Fibroblast of villous mesenchyme (primary cell): ENCODE results near the gene FDX1. TPM values are rescaled to one million over a fixed set of nuclear protein-coding genes. Genes with fewer than 3 reads are reported as not detected.

Source experiments
- DNase-seq: peaks from one replicate; pipeline ENCODE4 v3.0.0-alpha.2; 2010; ENCODE audit warnings: low read depth
- H3K4me3 ChIP-seq: 2 replicates; pipeline ENCODE4 v1.5.1; 2011; ENCODE audit warnings: low read depth, mild to moderate bottlenecking, low read length
- CTCF ChIP-seq: IDR thresholded peaks from 2 replicates; pipeline ENCODE4 v1.5.1; 2012; ENCODE audit warnings: low read depth, mild to moderate bottlenecking, low read length; ENCODE audit not compliant: insufficient read depth
- total RNA-seq: library from RNA; depleted of rRNA; stranded (reverse); fragments of >200 nt; gene quantifications from 2 replicates; pipeline ENCODE4 v1.2.3, GENCODE V29; 2012

The FDX1 gene
- total RNA-seq, 1 donor: 8.2 TPM

- no peak overlapping the region for H3K4me3 ChIP-seq
- no peak for TF ChIP-seq CTCF
- no peak for DNase-seq
Measured at GRCh38 chr11:110446594-110446993, 16.8 kb downstream of the FDX1 start.

- TF ChIP-seq CTCF: no peak
- H3K4me3 ChIP-seq: no peak overlapping the region
- no peak for DNase-seq
Measured at GRCh38 chr11:110447343-110447742, 17.6 kb downstream of the FDX1 start.

GRCh38 chr11:110447897-110448745, 18.4 kb downstream of the FDX1 start:
- peak; percentile 37 for TF ChIP-seq CTCF
- H3K4me3 ChIP-seq: no peak overlapping the region
- DNase-seq: no peak

GRCh38 chr11:110450246-110450645, 20.5 kb downstream of the FDX1 start:
- H3K4me3 ChIP-seq: no peak overlapping the region
- no peak for DNase-seq
- no peak for TF ChIP-seq CTCF

GRCh38 chr11:110452720-110453119, 23.0 kb downstream of the FDX1 start:
- no peak for DNase-seq
- no peak overlapping the region for H3K4me3 ChIP-seq
- no peak for TF ChIP-seq CTCF

GRCh38 chr11:110453684-110454354, 24.1 kb downstream of the FDX1 start:
- TF ChIP-seq CTCF: no peak
- no peak overlapping the region for H3K4me3 ChIP-seq
- DNase-seq: no peak
